WTC11 (cell line): ENCODE results near the gene RNF167. TPM values are rescaled to one million over a fixed set of nuclear protein-coding genes. Genes with fewer than 3 reads are reported as not detected.
A peak's percentile ranks its signal among the peaks of the same experiment; 100 is the strongest.

ENCODE experiments used
- ATAC-seq: fragments of 200-7000 bp; cut with Tn5 transposase; 2 replicates; pipeline ENCODE4 v1.10.0; 2021; ENCODE audit warnings: mild to moderate bottlenecking, moderate library complexity
- CTCF ChIA-PET: fragments of 300-600 bp; sonication (Branson Sonifier 250); formaldehyde crosslinking; loops from one replicate; lab custom pipeline; 2021; ENCODE audit warnings: antibody characterized with exemption; lab: Charles Lee
- POLR2A ChIA-PET: fragments of 350-600 bp; sonication (Branson Sonifier 250); formaldehyde crosslinking; loops from one replicate; lab custom pipeline; 2021; ENCODE audit warnings: antibody characterized with exemption; lab: Charles Lee
- DNase-seq: peaks from one replicate; pipeline ENCODE4 v3.0.0; 2021; ENCODE audit warnings: low spot score
- H3K27ac Mint-ChIP-seq: 2 replicates; pipeline ENCODE4 v1.8.0; 2021; ENCODE audit warnings: mixed read lengths
- H3K27me3 Mint-ChIP-seq: 2 replicates; pipeline ENCODE4 v1.8.0; 2021; ENCODE audit warnings: low read depth, mild to moderate bottlenecking, moderate library complexity, mixed read lengths
- H3K36me3 Mint-ChIP-seq: 2 replicates; pipeline ENCODE4 v1.8.0; 2021; ENCODE audit warnings: mixed read lengths
- H3K4me1 Mint-ChIP-seq: 2 replicates; pipeline ENCODE4 v1.8.0; 2022; ENCODE audit warnings: mixed read lengths
- H3K4me3 Mint-ChIP-seq: 2 replicates; pipeline ENCODE4 v1.8.0; 2021; ENCODE audit warnings: mild to moderate bottlenecking, moderate library complexity, mixed read lengths
- H3K9me3 Mint-ChIP-seq: 2 replicates; pipeline ENCODE4 v1.8.0; 2021; ENCODE audit warnings: mixed read lengths
- CBFB ChIP-seq: sonication (generic); formaldehyde crosslinking; IDR thresholded peaks from 2 replicates; pipeline ENCODE4 v1.8.1; 2022; ENCODE audit warnings: mild to moderate bottlenecking, low read depth, missing genetic modification reagents
- CREB1 ChIP-seq: sonication (generic); formaldehyde crosslinking; IDR thresholded peaks from 2 replicates; pipeline ENCODE4 v1.8.0; 2023; ENCODE audit warnings: mild to moderate bottlenecking, missing genetic modification reagents
- ETV6 ChIP-seq: sonication (generic); formaldehyde crosslinking; IDR thresholded peaks from 2 replicates; pipeline ENCODE4 v1.8.1; 2022; ENCODE audit warnings: mild to moderate bottlenecking, missing genetic modification reagents
- FOXK1 ChIP-seq: sonication (generic); formaldehyde crosslinking; IDR thresholded peaks from 2 replicates; pipeline ENCODE4 v1.8.0; 2022; ENCODE audit warnings: mild to moderate bottlenecking, moderate library complexity, missing genetic modification reagents
- FOXP1 ChIP-seq: sonication (generic); formaldehyde crosslinking; IDR thresholded peaks from 2 replicates; pipeline ENCODE4 v1.8.0; 2022; ENCODE audit warnings: missing genetic modification reagents, mild to moderate bottlenecking, moderate library complexity, borderline replicate concordance
- MXD4 ChIP-seq: fragments of 250-450 bp; sonication (Bioruptor Pico); IDR thresholded peaks from 2 replicates; pipeline ENCODE4 v1.8.0; 2021; ENCODE audit warnings: mild to moderate bottlenecking, moderate library complexity, borderline replicate concordance
- NFATC4 ChIP-seq: fragments of 250-450 bp; sonication (Bioruptor Pico); IDR thresholded peaks from 2 replicates; pipeline ENCODE4 v1.9.0; 2021; ENCODE audit warnings: mild to moderate bottlenecking
- NFE2L1 ChIP-seq: sonication (generic); formaldehyde crosslinking; IDR thresholded peaks from 2 replicates; pipeline ENCODE4 v1.8.1; 2023; ENCODE audit warnings: missing genetic modification reagents
- NR3C1 ChIP-seq: sonication (generic); formaldehyde crosslinking; conservative IDR thresholded peaks from 2 replicates; pipeline ENCODE4 v1.8.1; 2023; ENCODE audit warnings: low read depth, mild to moderate bottlenecking, missing genetic modification reagents
- RORB ChIP-seq: fragments of 250-450 bp; sonication (Bioruptor Pico); IDR thresholded peaks from 2 replicates; pipeline ENCODE4 v1.9.0; 2021; ENCODE audit warnings: mild to moderate bottlenecking
- SMAD3 ChIP-seq: sonication (generic); formaldehyde crosslinking; IDR thresholded peaks from 2 replicates; pipeline ENCODE4 v1.8.0; 2022; ENCODE audit warnings: missing genetic modification reagents, mild to moderate bottlenecking, borderline replicate concordance
- SMAD4 ChIP-seq: sonication (generic); formaldehyde crosslinking; IDR thresholded peaks from 2 replicates; pipeline ENCODE4 v1.8.0; 2022; ENCODE audit warnings: mild to moderate bottlenecking, missing genetic modification reagents
- SP1 ChIP-seq: sonication (generic); formaldehyde crosslinking; conservative IDR thresholded peaks from 2 replicates; pipeline ENCODE4 v1.8.1; 2022; ENCODE audit warnings: missing genetic modification reagents
- TEAD4 ChIP-seq: sonication (generic); formaldehyde crosslinking; IDR thresholded peaks from 2 replicates; pipeline ENCODE4 v1.8.0; 2022; ENCODE audit warnings: mild to moderate bottlenecking, missing genetic modification reagents
- TP53 ChIP-seq: sonication (generic); formaldehyde crosslinking; IDR thresholded peaks from 2 replicates; pipeline ENCODE4 v1.8.1; 2023; ENCODE audit warnings: mild to moderate bottlenecking, missing genetic modification reagents
- ZBTB21 ChIP-seq: sonication (generic); formaldehyde crosslinking; IDR thresholded peaks from 2 replicates; pipeline ENCODE4 v1.8.1; 2023; ENCODE audit warnings: mild to moderate bottlenecking, missing genetic modification reagents, borderline replicate concordance
- ZNF396 ChIP-seq: fragments of 250-450 bp; sonication (Bioruptor Pico); IDR thresholded peaks from 2 replicates; pipeline ENCODE4 v1.8.0; 2021; ENCODE audit warnings: mild to moderate bottlenecking, moderate library complexity, borderline replicate concordance
- ZNF416 ChIP-seq: fragments of 250-450 bp; sonication (Bioruptor Pico); IDR thresholded peaks from 2 replicates; pipeline ENCODE4 v1.9.0; 2021; ENCODE audit warnings: mild to moderate bottlenecking, inconsistent platforms
- total RNA-seq: library from RNA; stranded (reverse); gene quantifications from 3 replicates; pipeline ENCODE4 v1.2.3, GENCODE V29; 2021
- TF ChIP-seq, protein P1 (sequence below): fragments of 250-450 bp; sonication (Bioruptor Pico); IDR thresholded peaks from 2 replicates; pipeline ENCODE4 v1.9.0; 2021; ENCODE audit warnings: mild to moderate bottlenecking, borderline replicate concordance
- TF ChIP-seq, protein P2 (sequence below): sonication (generic); formaldehyde crosslinking; IDR thresholded peaks from 2 replicates; pipeline ENCODE4 v1.8.1; 2023; ENCODE audit warnings: mild to moderate bottlenecking, missing genetic modification reagents
- TF ChIP-seq, protein P3 (sequence below): sonication (generic); formaldehyde crosslinking; IDR thresholded peaks from 2 replicates; pipeline ENCODE4 v1.8.1; 2023; ENCODE audit warnings: mild to moderate bottlenecking, missing genetic modification reagents, moderate library complexity
- TF ChIP-seq, protein P4 (sequence below): sonication (generic); formaldehyde crosslinking; IDR thresholded peaks from 2 replicates; pipeline ENCODE4 v1.8.0; 2022; ENCODE audit warnings: mild to moderate bottlenecking, missing genetic modification reagents
- TF ChIP-seq, protein P5 (sequence below): sonication (generic); formaldehyde crosslinking; IDR thresholded peaks from 2 replicates; pipeline ENCODE4 v1.8.1; 2022; ENCODE audit warnings: low read depth, mild to moderate bottlenecking, moderate library complexity, missing genetic modification reagents, borderline replicate concordance
- TF ChIP-seq, protein P6 (sequence below): sonication (generic); formaldehyde crosslinking; IDR thresholded peaks from 2 replicates; pipeline ENCODE4 v1.8.0; 2023; ENCODE audit warnings: mild to moderate bottlenecking, missing genetic modification reagents

RNF167 gene
- total RNA-seq, 1 experiment from 2014 or later: 143 TPM

DNA sequence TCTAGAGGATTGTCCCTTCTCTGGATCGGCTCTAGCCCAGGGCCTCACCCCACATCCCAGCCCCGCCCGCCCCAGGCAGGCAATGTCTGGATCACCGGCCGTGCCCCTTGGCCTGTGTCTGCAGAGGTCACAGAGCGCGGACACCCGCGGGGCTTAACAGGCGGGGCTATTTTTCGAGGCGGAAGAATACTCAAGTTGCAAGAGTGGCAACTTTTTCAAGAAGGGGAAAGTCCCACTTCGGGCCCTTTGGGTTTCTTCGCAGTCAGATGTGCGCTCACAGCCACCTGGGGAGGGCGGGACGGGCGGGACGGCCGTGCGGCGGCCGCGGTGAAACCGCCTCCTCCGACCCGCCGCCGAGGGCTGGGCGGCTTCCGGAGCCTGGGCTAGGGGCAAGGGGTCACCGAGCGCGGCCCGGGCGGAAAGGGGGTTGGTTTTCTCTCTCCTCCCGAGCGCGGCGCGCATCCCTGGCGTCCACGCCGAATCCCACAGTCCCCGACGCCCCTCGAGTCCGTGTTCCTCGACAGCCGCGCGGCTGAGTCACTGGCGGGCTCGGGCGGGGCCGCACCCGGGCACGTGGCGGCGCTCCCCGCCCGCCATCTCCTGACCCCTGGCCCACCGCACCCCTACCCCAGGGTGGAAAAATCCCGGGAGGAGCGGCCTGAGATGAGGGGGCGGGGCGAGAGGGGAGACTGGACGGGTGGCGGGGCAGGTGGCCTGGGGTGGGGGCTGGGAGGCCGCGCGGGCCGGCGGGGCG, 9.4 kb downstream of the RNF167 start (continued):
- TF ChIP-seq, protein P1, sequence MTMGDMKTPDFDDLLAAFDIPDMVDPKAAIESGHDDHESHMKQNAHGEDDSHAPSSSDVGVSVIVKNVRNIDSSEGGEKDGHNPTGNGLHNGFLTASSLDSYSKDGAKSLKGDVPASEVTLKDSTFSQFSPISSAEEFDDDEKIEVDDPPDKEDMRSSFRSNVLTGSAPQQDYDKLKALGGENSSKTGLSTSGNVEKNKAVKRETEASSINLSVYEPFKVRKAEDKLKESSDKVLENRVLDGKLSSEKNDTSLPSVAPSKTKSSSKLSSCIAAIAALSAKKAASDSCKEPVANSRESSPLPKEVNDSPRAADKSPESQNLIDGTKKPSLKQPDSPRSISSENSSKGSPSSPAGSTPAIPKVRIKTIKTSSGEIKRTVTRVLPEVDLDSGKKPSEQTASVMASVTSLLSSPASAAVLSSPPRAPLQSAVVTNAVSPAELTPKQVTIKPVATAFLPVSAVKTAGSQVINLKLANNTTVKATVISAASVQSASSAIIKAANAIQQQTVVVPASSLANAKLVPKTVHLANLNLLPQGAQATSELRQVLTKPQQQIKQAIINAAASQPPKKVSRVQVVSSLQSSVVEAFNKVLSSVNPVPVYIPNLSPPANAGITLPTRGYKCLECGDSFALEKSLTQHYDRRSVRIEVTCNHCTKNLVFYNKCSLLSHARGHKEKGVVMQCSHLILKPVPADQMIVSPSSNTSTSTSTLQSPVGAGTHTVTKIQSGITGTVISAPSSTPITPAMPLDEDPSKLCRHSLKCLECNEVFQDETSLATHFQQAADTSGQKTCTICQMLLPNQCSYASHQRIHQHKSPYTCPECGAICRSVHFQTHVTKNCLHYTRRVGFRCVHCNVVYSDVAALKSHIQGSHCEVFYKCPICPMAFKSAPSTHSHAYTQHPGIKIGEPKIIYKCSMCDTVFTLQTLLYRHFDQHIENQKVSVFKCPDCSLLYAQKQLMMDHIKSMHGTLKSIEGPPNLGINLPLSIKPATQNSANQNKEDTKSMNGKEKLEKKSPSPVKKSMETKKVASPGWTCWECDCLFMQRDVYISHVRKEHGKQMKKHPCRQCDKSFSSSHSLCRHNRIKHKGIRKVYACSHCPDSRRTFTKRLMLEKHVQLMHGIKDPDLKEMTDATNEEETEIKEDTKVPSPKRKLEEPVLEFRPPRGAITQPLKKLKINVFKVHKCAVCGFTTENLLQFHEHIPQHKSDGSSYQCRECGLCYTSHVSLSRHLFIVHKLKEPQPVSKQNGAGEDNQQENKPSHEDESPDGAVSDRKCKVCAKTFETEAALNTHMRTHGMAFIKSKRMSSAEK (CRISPR knock-in tag): no peak
- TF ChIP-seq, protein P2, sequence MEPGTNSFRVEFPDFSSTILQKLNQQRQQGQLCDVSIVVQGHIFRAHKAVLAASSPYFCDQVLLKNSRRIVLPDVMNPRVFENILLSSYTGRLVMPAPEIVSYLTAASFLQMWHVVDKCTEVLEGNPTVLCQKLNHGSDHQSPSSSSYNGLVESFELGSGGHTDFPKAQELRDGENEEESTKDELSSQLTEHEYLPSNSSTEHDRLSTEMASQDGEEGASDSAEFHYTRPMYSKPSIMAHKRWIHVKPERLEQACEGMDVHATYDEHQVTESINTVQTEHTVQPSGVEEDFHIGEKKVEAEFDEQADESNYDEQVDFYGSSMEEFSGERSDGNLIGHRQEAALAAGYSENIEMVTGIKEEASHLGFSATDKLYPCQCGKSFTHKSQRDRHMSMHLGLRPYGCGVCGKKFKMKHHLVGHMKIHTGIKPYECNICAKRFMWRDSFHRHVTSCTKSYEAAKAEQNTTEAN: no peak
- TF ChIP-seq, protein P3, sequence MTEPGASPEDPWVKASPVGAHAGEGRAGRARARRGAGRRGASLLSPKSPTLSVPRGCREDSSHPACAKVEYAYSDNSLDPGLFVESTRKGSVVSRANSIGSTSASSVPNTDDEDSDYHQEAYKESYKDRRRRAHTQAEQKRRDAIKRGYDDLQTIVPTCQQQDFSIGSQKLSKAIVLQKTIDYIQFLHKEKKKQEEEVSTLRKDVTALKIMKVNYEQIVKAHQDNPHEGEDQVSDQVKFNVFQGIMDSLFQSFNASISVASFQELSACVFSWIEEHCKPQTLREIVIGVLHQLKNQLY (CRISPR knock-in tag): no peak
- TF ChIP-seq ETV6 (CRISPR knock-in tag): no peak
- no peak for TF ChIP-seq SMAD3 (CRISPR knock-in tag)
- no peak for TF ChIP-seq SMAD4 (CRISPR knock-in tag)
- no peak for TF ChIP-seq RORB (CRISPR knock-in tag)
- TF ChIP-seq TP53 (CRISPR knock-in tag): peak; percentile 27; the same call in 1 of the 2 replicates
- TF ChIP-seq ZBTB21 (CRISPR knock-in tag): no peak
- peak; percentile 50 for TF ChIP-seq SP1 (CRISPR knock-in tag)
- TF ChIP-seq FOXK1 (CRISPR knock-in tag): 0 out of 2 replicates have a peak, but pooled peaks have one; percentile 21
- TF ChIP-seq MXD4 (CRISPR knock-in tag): no peak
- no peak for TF ChIP-seq ZNF396 (CRISPR knock-in tag)
- TF ChIP-seq, protein P4, sequence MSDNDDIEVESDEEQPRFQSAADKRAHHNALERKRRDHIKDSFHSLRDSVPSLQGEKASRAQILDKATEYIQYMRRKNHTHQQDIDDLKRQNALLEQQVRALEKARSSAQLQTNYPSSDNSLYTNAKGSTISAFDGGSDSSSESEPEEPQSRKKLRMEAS (CRISPR knock-in tag): peak; percentile 88; the same call in 1 of the 2 replicates

DNA sequence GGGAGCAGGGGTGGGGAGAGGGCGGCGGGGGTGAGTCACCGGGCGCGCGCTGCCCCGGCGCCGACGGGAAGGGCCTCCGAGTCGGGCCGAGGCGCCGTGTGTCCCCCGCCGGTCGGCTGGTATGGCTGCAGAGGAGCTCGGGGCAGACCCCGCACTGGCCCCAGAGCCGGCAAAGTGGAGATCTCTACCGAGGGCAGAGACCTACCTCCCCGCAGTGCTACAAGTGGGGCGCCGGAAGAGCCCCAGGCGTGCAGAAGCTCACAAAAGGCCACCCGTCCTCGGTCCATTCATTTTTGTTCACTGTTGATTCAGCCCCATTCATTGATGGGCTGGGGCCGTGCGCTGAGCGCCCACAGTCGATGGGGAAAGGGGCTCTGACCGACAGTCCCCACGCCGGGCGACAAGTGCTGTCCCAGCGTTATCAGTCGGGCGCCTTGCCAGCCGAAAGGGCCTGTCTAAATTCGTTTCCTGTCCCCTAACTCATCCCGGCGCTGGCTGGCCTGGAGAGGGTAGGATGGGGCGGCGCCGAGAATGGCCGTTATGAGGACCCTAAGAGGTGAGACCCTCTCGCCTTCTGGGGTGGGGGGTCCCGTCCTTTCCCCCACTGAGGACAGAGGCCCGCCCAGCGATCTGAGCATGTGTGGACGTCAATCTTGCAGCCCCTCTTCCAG, 10.1 kb downstream of the RNF167 start:
- no peaks in the 10 kb centered on the region for H3K9me3 Mint-ChIP-seq
- DNase-seq: peak; percentile 58
- peak; percentile 7 for ATAC-seq
- H3K36me3 Mint-ChIP-seq: peaks cover 17% of the 10 kb centered on the region
- CTCF ChIA-PET: interaction anchor here (1.0 to 5.4 kb wide), 5 partner anchors 10 to 41 kb away, joined by 3 to 27 read pairs (median 12); partner anchors contain the start of genes RNF167, SLC25A11 and SPAG7
- peak overlapping the region; percentile 85 for H3K4me3 Mint-ChIP-seq
- POLR2A ChIA-PET: interaction anchor here (0.6 to 2.5 kb wide), 6 partner anchors 10 to 181 kb away, joined by 3 to 18 read pairs (median 6); partner anchors contain the start of genes C17orf107, RNF167, SLC25A11 and SPAG7
- H3K4me1 Mint-ChIP-seq: peaks cover 44% of the 10 kb centered on the region
- peak overlapping the region; percentile 96 for H3K27ac Mint-ChIP-seq
- H3K27me3 Mint-ChIP-seq: no peaks in the 10 kb centered on the region
- TF ChIP-seq NR3C1 (CRISPR knock-in tag) (no peak), NFATC4 (CRISPR knock-in tag) (no peak), NFE2L1 (CRISPR knock-in tag) (no peak), SP1 (CRISPR knock-in tag) (no peak; the same call in none of the 2 replicates), ZNF416 (CRISPR knock-in tag) (no peak), TEAD4 (CRISPR knock-in tag) (no peak), CREB1 (CRISPR knock-in tag) (no peak), CBFB (CRISPR knock-in tag) (no peak), SMAD4 (CRISPR knock-in tag) (no peak), FOXK1 (CRISPR knock-in tag) (0 out of 2 replicates have a peak, but pooled peaks have one; percentile 5), FOXP1 (0 out of 2 replicates have a peak, but pooled peaks have one; percentile 4)
- TF ChIP-seq, protein P5, sequence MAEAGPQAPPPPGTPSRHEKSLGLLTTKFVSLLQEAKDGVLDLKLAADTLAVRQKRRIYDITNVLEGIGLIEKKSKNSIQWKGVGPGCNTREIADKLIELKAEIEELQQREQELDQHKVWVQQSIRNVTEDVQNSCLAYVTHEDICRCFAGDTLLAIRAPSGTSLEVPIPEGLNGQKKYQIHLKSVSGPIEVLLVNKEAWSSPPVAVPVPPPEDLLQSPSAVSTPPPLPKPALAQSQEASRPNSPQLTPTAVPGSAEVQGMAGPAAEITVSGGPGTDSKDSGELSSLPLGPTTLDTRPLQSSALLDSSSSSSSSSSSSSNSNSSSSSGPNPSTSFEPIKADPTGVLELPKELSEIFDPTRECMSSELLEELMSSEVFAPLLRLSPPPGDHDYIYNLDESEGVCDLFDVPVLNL (CRISPR knock-in tag): no peak
- TF ChIP-seq, protein P6, sequence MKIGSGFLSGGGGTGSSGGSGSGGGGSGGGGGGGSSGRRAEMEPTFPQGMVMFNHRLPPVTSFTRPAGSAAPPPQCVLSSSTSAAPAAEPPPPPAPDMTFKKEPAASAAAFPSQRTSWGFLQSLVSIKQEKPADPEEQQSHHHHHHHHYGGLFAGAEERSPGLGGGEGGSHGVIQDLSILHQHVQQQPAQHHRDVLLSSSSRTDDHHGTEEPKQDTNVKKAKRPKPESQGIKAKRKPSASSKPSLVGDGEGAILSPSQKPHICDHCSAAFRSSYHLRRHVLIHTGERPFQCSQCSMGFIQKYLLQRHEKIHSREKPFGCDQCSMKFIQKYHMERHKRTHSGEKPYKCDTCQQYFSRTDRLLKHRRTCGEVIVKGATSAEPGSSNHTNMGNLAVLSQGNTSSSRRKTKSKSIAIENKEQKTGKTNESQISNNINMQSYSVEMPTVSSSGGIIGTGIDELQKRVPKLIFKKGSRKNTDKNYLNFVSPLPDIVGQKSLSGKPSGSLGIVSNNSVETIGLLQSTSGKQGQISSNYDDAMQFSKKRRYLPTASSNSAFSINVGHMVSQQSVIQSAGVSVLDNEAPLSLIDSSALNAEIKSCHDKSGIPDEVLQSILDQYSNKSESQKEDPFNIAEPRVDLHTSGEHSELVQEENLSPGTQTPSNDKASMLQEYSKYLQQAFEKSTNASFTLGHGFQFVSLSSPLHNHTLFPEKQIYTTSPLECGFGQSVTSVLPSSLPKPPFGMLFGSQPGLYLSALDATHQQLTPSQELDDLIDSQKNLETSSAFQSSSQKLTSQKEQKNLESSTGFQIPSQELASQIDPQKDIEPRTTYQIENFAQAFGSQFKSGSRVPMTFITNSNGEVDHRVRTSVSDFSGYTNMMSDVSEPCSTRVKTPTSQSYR (CRISPR knock-in tag): 0 out of 2 replicates have a peak, but pooled peaks have one; percentile 9
